ENCODE data around the gene ACTRT2. TPM values are rescaled to one million over a fixed set of nuclear protein-coding genes. Genes with fewer than 3 reads are reported as not detected.

ACTRT2 gene
- total RNA-seq, 4 donors from 2014 or later = not detected

GRCh38 chr1:3020263-3020909 is 881 bp upstream of the ACTRT2 start:
- WGBS = 91% methylated on average over 12 of the region's 12 CpGs
- Histone ChIP-seq H3K4me1 (no peaks in the 10 kb centered on the region), H3K27ac (no peak overlapping the region), H3K4me3 (no peak overlapping the region), H3K9me3 (no peaks in the 10 kb centered on the region), H3K36me3 (no peaks in the 10 kb centered on the region), H3K27me3 (peaks cover 59% of the 10 kb centered on the region)
- DNase-seq (ENCODE audit: low spot score in 2 of 2) = no peak
- TF ChIP-seq EP300 (IDR thresholded peaks at IDR 0.05) (no peak), POLR2AphosphoS5 (IDR thresholded peaks at IDR 0.05) (no peak), POLR2A (IDR thresholded peaks at IDR 0.05) (no peak), CTCF (IDR thresholded peaks at IDR 0.05) (no peak)

- Histone ChIP-seq H3K27me3 (peaks cover 48% of the 10 kb centered on the region), H3K4me1 (no peaks in the 10 kb centered on the region), H3K36me3 (no peaks in the 10 kb centered on the region), H3K9me3 (no peaks in the 10 kb centered on the region), H3K27ac (no peak overlapping the region), H3K4me3 (no peak overlapping the region)
- WGBS = 88% methylated on average over 13 of the region's 28 CpGs
- TF ChIP-seq EP300 (IDR thresholded peaks at IDR 0.05) = no peak
- no peak for TF ChIP-seq POLR2AphosphoS5 (IDR thresholded peaks at IDR 0.05)
- no peak for TF ChIP-seq POLR2A (IDR thresholded peaks at IDR 0.05)
- TF ChIP-seq CTCF (IDR thresholded peaks at IDR 0.05) = no peak
- DNase-seq (ENCODE audit: low spot score in 2 of 2) = no peak
Observed at GRCh38 chr1:3021801-3022401, 634 bp downstream of the ACTRT2 start.

DNA sequence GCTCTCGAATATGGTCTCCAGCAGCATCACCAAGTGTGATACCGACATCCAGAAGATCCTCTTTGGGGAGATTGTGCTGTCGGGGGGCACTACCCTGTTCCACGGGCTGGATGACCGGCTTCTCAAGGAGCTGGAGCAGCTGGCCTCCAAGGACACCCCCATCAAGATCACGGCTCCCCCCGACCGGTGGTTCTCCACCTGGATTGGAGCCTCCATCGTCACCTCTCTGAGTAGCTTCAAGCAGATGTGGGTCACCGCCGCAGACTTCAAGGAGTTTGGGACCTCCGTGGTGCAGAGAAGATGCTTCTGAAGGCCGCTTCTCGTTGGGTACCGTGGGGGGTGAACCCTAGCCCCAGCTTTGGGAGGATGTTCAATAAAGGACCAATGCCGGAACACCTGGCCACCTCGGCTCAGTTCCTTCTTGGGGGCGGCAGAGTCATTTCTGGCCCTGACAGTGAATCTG is 1.3 kb downstream of the ACTRT2 start:
- Histone ChIP-seq H3K9me3 (no peaks in the 10 kb centered on the region), H3K4me1 (no peaks in the 10 kb centered on the region), H3K27me3 (peaks cover 49% of the 10 kb centered on the region), H3K4me3 (no peak overlapping the region), H3K27ac (no peak overlapping the region), H3K36me3 (no peaks in the 10 kb centered on the region)
- DNase-seq (ENCODE audit: low spot score in 2 of 2) = no peak
- TF ChIP-seq EP300 (IDR thresholded peaks at IDR 0.05) (no peak), POLR2A (IDR thresholded peaks at IDR 0.05) (no peak), CTCF (IDR thresholded peaks at IDR 0.05) (no peak), POLR2AphosphoS5 (IDR thresholded peaks at IDR 0.05) (no peak)
- WGBS = 94% methylated on average over 11 of the region's 18 CpGs

DNA sequence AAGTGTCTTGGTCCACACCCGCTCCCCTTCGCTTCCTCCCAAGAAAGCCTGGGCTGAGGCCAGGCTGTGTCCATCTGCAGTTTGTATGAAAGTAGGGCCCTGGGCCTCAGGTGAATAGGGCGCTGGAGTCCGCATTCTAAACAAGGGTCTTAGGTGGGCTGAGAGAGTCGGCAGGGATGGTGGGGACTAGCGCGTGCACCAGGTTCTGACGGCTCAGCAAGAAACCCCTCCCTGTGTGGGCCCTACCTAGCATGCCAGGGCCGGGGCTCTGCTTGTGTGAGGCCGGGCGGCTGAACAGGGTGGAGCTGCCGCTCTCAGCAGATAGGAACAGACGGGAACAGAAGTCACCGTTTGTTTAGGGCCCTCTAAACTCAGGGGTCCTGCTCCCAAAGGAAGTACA is 1.7 kb downstream of the ACTRT2 start:
- H3K9me3 ChIP-seq = no peaks in the 10 kb centered on the region
- TF ChIP-seq POLR2AphosphoS5 (IDR thresholded peaks at IDR 0.05) (no peak), EP300 (IDR thresholded peaks at IDR 0.05) (no peak), CTCF (IDR thresholded peaks at IDR 0.05) (no peak), POLR2A (IDR thresholded peaks at IDR 0.05) (no peak)
- H3K4me1 ChIP-seq = no peaks in the 10 kb centered on the region
- H3K27me3 ChIP-seq = peaks cover 49% of the 10 kb centered on the region
- 63% methylated on average over 14 of the region's 14 CpGs for WGBS
- H3K27ac ChIP-seq = no peak overlapping the region
- no peak for DNase-seq (ENCODE audit: low spot score in 2 of 2)
- H3K36me3 ChIP-seq = no peaks in the 10 kb centered on the region
- H3K4me3 ChIP-seq = no peak overlapping the region

GRCh38 chr1:3024019-3024418 is 2.8 kb downstream of the ACTRT2 start:
- DNase-seq (ENCODE audit: low spot score in 2 of 2) = no peak
- Histone ChIP-seq H3K27me3 (peaks cover 51% of the 10 kb centered on the region), H3K27ac (no peak overlapping the region), H3K9me3 (no peaks in the 10 kb centered on the region), H3K4me1 (no peaks in the 10 kb centered on the region), H3K36me3 (no peaks in the 10 kb centered on the region), H3K4me3 (no peak overlapping the region)
- TF ChIP-seq EP300 (IDR thresholded peaks at IDR 0.05) (no peak), POLR2AphosphoS5 (IDR thresholded peaks at IDR 0.05) (no peak), POLR2A (IDR thresholded peaks at IDR 0.05) (no peak), CTCF (IDR thresholded peaks at IDR 0.05) (no peak)
- 76% methylated on average over 9 of the region's 9 CpGs for WGBS

Data from suprapubic skin (tissue), 4 donors.